Neuronal stem cell (in vitro differentiated cells): ENCODE results near the gene RNLS.

ENCODE experiments used
- DNase-seq: peaks from one replicate; pipeline ENCODE4 v3.0.0-alpha.2; 2013; ENCODE audit warnings: low spot score
- H2AFZ ChIP-seq: one replicate; pipeline ENCODE4 v1.6.1; 2013; ENCODE audit warnings: mild to moderate bottlenecking, low read length, inconsistent platforms
- H2AK5ac ChIP-seq: 2 replicates; pipeline ENCODE4 v1.6.1; 2013; ENCODE audit warnings: low read depth, mild to moderate bottlenecking, inconsistent platforms, low read length, moderate library complexity, mixed read lengths
- H2BK120ac ChIP-seq: 2 replicates; pipeline ENCODE4 v1.6.1; 2013; ENCODE audit warnings: low read depth, mild to moderate bottlenecking, inconsistent platforms, low read length, moderate library complexity, mixed read lengths
- H2BK12ac ChIP-seq: one replicate; pipeline ENCODE4 v1.6.1; 2013; ENCODE audit warnings: low read length, inconsistent platforms
- H2BK15ac ChIP-seq: 2 replicates; pipeline ENCODE4 v1.6.1; 2013; ENCODE audit warnings: mild to moderate bottlenecking, low read length, inconsistent platforms, mixed read lengths
- H2BK5ac ChIP-seq: one replicate; pipeline ENCODE4 v1.6.1; 2013; ENCODE audit warnings: inconsistent platforms, mild to moderate bottlenecking, low read length, moderate library complexity
- H3K14ac ChIP-seq: one replicate; pipeline ENCODE4 v1.6.1; 2013; ENCODE audit warnings: low read length, inconsistent platforms
- H3K18ac ChIP-seq: 2 replicates; pipeline ENCODE4 v1.6.1; 2013; ENCODE audit warnings: low read length, inconsistent platforms
- H3K23ac ChIP-seq: 2 replicates; pipeline ENCODE4 v1.6.1; 2013; ENCODE audit warnings: low read depth, mild to moderate bottlenecking, mixed read lengths, low read length, inconsistent platforms; ENCODE audit not compliant: poor library complexity
- H3K27ac ChIP-seq: replicated peaks from 3 replicates; pipeline ENCODE4 v1.5.1; 2013; ENCODE audit warnings: low read length, inconsistent platforms
- H3K27me3 ChIP-seq, 3 experiments: 2 replicates each; pipeline ENCODE4 v1.6.1; 2013; ENCODE audit warnings: low read length in 3 of 3, mild to moderate bottlenecking in 2 of 3, inconsistent platforms in 1 of 3, low read depth in 1 of 3, mixed read lengths in 1 of 3, moderate library complexity in 1 of 3; ENCODE audit not compliant: control insufficient read depth in 3 of 3, insufficient read depth in 3 of 3
- H3K36me3 ChIP-seq, 2 donors: replicated peaks in 1 of 2; 2 replicates each; pipeline ENCODE4 v1.6.1; 2013; ENCODE audit warnings: low read length in 2 of 2; ENCODE audit not compliant: control insufficient read depth in 2 of 2, insufficient read depth in 2 of 2
- H3K4ac ChIP-seq: 2 replicates; pipeline ENCODE4 v1.6.1; 2013; ENCODE audit warnings: inconsistent platforms, mild to moderate bottlenecking, low read length, moderate library complexity
- H3K4me1 ChIP-seq, 2 donors: 1 replicate in 1 of 2; 2 replicates in 1 of 2; pipeline ENCODE4 v1.6.1; 2013; ENCODE audit warnings: low read length in 2 of 2, low read depth in 1 of 2; ENCODE audit not compliant: control insufficient read depth in 2 of 2, insufficient read depth in 1 of 2
- H3K4me2 ChIP-seq: one replicate; pipeline ENCODE4 v1.6.1; 2013; ENCODE audit warnings: mild to moderate bottlenecking, low read length, inconsistent platforms; ENCODE audit not compliant: insufficient read depth, poor library complexity, severe bottlenecking
- H3K4me3 ChIP-seq, 2 donors: 2 replicates each; pipeline ENCODE4 v1.5.1; 2013; ENCODE audit warnings: low read length in 2 of 2, mild to moderate bottlenecking in 2 of 2, inconsistent platforms in 1 of 2, moderate library complexity in 1 of 2
- H3K79me1 ChIP-seq: one replicate; pipeline ENCODE4 v1.6.1; 2013; ENCODE audit warnings: low read depth, mild to moderate bottlenecking, inconsistent platforms, low read length, moderate library complexity
- H3K9ac ChIP-seq: one replicate; pipeline ENCODE4 v1.6.1; 2013; ENCODE audit warnings: mild to moderate bottlenecking, low read depth, low read length, inconsistent platforms; ENCODE audit not compliant: poor library complexity
- H3K9me3 ChIP-seq, 2 donors: replicated peaks in 1 of 2; 2 replicates each; pipeline versions ENCODE3 to v1.6.1; 2013; ENCODE audit warnings: low read length in 2 of 2, mild to moderate bottlenecking in 2 of 2, inconsistent platforms in 1 of 2, low read depth in 1 of 2, mixed read lengths in 1 of 2, moderate library complexity in 1 of 2; ENCODE audit not compliant: control insufficient read depth in 2 of 2, insufficient read depth in 1 of 2
- H4K8ac ChIP-seq: one replicate; pipeline ENCODE4 v1.6.1; 2013; ENCODE audit warnings: low read depth, mild to moderate bottlenecking, inconsistent platforms, low read length, moderate library complexity
- H4K91ac ChIP-seq: one replicate; pipeline ENCODE4 v1.6.1; 2013; ENCODE audit warnings: low read length, low read depth, mild to moderate bottlenecking, inconsistent platforms; ENCODE audit not compliant: poor library complexity
- WGBS, 2 donors: extraction: QIAGEN DNeasy Blood & Tissue Kit; methylation state at CpG; one replicate each; pipeline ENCODE4 v1.1.7; 2013; ENCODE audit warnings: missing lambda C conversion rate in 2 of 2, mixed read lengths in 1 of 2; ENCODE audit not compliant: insufficient read length in 2 of 2, insufficient replicate concordance in 1 of 2; ENCODE audit errors: extremely low coverage in 2 of 2; 5-methylcytosine and 5-hydroxymethylcytosine counted together

RNLS gene

DNA sequence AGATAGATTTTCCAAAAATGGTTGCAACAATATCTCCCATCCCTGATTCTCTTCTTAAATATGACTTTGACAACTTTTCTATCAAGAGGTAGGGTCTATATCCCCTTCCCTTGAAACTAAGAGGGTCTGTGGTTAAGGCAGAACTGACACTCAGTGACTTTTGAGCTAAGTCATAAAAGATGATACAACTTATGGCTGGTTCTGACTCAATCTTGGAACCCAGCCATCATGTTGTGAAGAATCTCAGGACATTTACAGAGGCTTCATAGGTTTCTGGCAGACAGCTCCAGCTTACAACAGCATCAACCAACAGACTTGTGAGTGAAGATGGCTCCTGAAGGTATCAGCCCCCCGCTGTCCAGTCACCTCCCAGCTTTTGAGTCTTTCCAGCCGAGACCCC lies 203.5 kb downstream of the RNLS start:
- no peak overlapping the region for H2BK5ac ChIP-seq
- H3K9me3 ChIP-seq: no peaks in the 10 kb centered on the region
- H3K9ac ChIP-seq: no peak overlapping the region
- no peak overlapping the region for H4K91ac ChIP-seq
- no peak overlapping the region for H3K18ac ChIP-seq
- H3K4ac ChIP-seq: no peak overlapping the region
- no peak overlapping the region for H3K4me3 ChIP-seq
- H2BK15ac ChIP-seq: no peak overlapping the region
- no peak overlapping the region for H2AFZ ChIP-seq
- no peaks in the 10 kb centered on the region for H3K4me1 ChIP-seq
- no peaks in the 10 kb centered on the region for H3K27me3 ChIP-seq
- H4K8ac ChIP-seq: no peak overlapping the region
- WGBS, 2 donors: no CpG with 5 or more reads among the region's 2 CpGs
- DNase-seq: no peak
- H3K36me3 ChIP-seq: no peaks in the 10 kb centered on the region
- H3K79me1 ChIP-seq: no peaks in the 10 kb centered on the region
- H3K23ac ChIP-seq: no peak overlapping the region
- no peak overlapping the region for H2AK5ac ChIP-seq
- no peak overlapping the region for H3K4me2 ChIP-seq
- no peak overlapping the region for H3K14ac ChIP-seq
- H2BK120ac ChIP-seq: no peak overlapping the region
- H2BK12ac ChIP-seq: no peak overlapping the region
- H3K27ac ChIP-seq: no peak overlapping the region

DNA sequence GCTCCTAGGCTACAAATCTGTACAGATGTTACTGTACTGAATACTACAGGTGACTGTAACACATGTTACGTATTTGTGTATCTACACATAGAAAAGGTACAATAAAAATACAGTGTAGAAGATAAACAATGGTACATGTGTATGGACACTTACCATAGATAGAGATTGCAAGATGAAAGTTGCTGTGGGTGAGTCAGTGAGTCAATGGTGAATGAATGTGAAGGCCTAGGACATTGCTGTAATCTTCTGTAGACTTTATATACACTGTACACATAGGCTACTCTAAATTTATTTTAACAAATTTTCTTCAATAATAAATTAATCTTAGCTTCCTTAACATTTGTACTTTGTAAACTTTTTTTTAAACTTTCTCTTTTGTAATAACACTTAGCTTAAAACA lies 205.6 kb downstream of the RNLS start:
- no peaks in the 10 kb centered on the region for H3K4me1 ChIP-seq
- no peak overlapping the region for H3K27ac ChIP-seq
- no peak overlapping the region for H2BK15ac ChIP-seq
- H4K8ac ChIP-seq: no peak overlapping the region
- no peak for DNase-seq
- H2BK12ac ChIP-seq: no peak overlapping the region
- H3K4me3 ChIP-seq: no peak overlapping the region
- H3K27me3 ChIP-seq: no peaks in the 10 kb centered on the region
- H2BK120ac ChIP-seq: no peak overlapping the region
- H3K4ac ChIP-seq: no peak overlapping the region
- no peaks in the 10 kb centered on the region for H3K36me3 ChIP-seq
- H2BK5ac ChIP-seq: no peak overlapping the region
- no CpG with 5 or more reads among the region's 1 CpG for WGBS, 2 donors
- no peak overlapping the region for H3K18ac ChIP-seq
- no peak overlapping the region for H2AFZ ChIP-seq
- H3K14ac ChIP-seq: no peak overlapping the region
- H3K79me1 ChIP-seq: no peaks in the 10 kb centered on the region
- no peaks in the 10 kb centered on the region for H3K9me3 ChIP-seq
- H4K91ac ChIP-seq: no peak overlapping the region
- no peak overlapping the region for H3K23ac ChIP-seq
- no peak overlapping the region for H3K4me2 ChIP-seq
- no peak overlapping the region for H3K9ac ChIP-seq
- H2AK5ac ChIP-seq: no peak overlapping the region

DNA sequence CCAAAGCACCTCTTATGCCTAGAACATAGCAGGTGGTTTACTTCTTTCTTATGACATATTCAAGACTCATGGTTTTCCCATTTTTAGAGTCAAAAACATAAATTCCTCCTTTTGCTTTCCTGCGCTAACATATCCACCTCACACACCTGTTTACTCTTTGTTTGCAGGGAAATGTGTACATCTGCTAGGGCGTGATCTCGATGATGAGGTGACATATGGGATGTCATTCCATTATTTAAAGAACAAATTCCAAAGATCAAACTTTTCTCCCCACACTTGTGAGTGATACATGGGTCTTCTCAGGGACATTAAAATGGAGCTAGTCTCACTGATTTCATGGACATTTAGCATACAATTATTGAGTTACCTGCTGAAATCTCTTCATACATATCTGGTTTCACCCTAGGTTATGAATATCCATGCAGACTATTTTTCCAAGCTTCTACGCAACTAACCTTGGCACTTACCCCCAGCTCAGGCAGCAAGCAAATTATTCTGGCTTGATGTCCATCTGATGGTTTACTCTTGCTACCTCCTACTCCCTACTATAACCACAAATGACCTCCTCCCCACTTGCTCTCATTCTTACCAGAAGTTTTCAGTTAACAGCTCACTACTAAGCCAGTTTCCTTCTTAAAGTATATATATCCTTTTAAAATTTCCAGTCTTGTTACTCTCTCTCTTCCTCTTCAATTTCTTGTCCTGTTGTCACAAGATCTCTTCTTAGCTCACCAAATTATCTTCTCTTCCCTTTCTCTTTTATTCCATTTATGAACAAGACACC lies 208.5 kb downstream of the RNLS start:
- H3K27me3 ChIP-seq: no peaks in the 10 kb centered on the region
- H3K23ac ChIP-seq: no peak overlapping the region
- H2BK5ac ChIP-seq: no peak overlapping the region
- no peaks in the 10 kb centered on the region for H3K36me3 ChIP-seq
- no peak overlapping the region for H2AK5ac ChIP-seq
- no peak overlapping the region for H3K4ac ChIP-seq
- H2AFZ ChIP-seq: no peak overlapping the region
- no peaks in the 10 kb centered on the region for H3K79me1 ChIP-seq
- H2BK120ac ChIP-seq: no peak overlapping the region
- DNase-seq: no peak
- no peaks in the 10 kb centered on the region for H3K9me3 ChIP-seq
- no peak overlapping the region for H3K14ac ChIP-seq
- H3K4me2 ChIP-seq: no peak overlapping the region
- no peak overlapping the region for H3K4me3 ChIP-seq
- no peak overlapping the region for H2BK12ac ChIP-seq
- H3K18ac ChIP-seq: no peak overlapping the region
- H3K9ac ChIP-seq: no peak overlapping the region
- H4K8ac ChIP-seq: no peak overlapping the region
- no CpG with 5 or more reads among the region's 4 CpGs for WGBS, 2 donors
- no peak overlapping the region for H4K91ac ChIP-seq
- peaks cover 0 to 5% of the 10 kb centered on the region in 2 donors for H3K4me1 ChIP-seq
- no peak overlapping the region for H3K27ac ChIP-seq
- H2BK15ac ChIP-seq: no peak overlapping the region

DNA sequence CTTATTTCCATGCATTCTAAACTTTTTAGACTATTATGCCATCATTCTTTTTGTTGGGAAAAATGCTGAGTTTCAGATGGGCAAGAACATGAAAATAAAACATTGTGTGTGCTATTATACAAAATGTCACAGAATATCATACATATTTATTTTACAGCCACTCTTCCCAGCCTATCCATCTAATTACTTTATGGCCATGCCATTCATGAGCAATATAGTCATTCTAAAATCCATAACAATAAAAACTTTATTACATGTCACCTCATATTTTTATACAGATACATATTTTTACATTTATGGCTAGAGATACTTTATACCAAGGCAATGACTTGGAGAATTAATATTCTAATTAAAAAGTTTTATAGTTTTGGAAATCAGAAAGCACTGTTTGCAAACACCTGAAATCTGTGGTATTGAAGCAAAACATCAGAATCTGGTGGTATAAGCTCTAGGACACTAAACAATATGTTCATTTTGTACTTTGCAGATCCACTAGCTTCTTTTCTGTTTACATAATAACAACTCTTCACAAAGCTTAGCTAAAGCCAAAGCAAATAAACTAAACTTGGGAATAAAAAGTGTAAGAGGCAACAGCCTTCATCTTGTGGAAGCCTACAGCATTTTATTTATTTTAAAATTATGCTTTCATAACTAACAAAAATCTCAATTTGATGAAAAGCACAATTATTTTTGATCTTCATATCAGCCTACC lies 210.1 kb downstream of the RNLS start:
- Histone ChIP-seq H3K27ac (no peak overlapping the region), H3K4me1 (peaks cover 0 to 5% of the 10 kb centered on the region in 2 donors), H3K4me2 (no peak overlapping the region), H4K91ac (no peak overlapping the region), H3K14ac (no peak overlapping the region), H2AK5ac (no peak overlapping the region), H4K8ac (no peak overlapping the region), H2BK12ac (no peak overlapping the region), H3K27me3 (no peaks in the 10 kb centered on the region), H3K4me3 (no peak overlapping the region), H3K18ac (no peak overlapping the region), H3K36me3 (no peaks in the 10 kb centered on the region), H3K9ac (no peak overlapping the region), H2AFZ (no peak overlapping the region), H3K23ac (no peak overlapping the region), H2BK5ac (no peak overlapping the region), H3K9me3 (no peaks in the 10 kb centered on the region), H2BK120ac (no peak overlapping the region), H3K79me1 (no peaks in the 10 kb centered on the region), H3K4ac (no peak overlapping the region), H2BK15ac (no peak overlapping the region)
- no peak for DNase-seq
